NCI-H748 treated with DMSO at 0.1 percent for 48 hours (cell line): ENCODE results near the gene KRT78.
"Not testable (repeated sequence)": the region's sequence is repeated elsewhere in the genome, so short reads cannot be mapped to it uniquely, and the experiment has no call there.

Source experiments
- DNase-seq: peaks from one replicate; lab custom pipeline; 2025; lab: John Stamatoyannopoulos, UW

KRT78 gene

GRCh38 chr12:52796429-52796794, 52.4 kb downstream of the KRT78 start:
- no peak for DNase-seq

DNA sequence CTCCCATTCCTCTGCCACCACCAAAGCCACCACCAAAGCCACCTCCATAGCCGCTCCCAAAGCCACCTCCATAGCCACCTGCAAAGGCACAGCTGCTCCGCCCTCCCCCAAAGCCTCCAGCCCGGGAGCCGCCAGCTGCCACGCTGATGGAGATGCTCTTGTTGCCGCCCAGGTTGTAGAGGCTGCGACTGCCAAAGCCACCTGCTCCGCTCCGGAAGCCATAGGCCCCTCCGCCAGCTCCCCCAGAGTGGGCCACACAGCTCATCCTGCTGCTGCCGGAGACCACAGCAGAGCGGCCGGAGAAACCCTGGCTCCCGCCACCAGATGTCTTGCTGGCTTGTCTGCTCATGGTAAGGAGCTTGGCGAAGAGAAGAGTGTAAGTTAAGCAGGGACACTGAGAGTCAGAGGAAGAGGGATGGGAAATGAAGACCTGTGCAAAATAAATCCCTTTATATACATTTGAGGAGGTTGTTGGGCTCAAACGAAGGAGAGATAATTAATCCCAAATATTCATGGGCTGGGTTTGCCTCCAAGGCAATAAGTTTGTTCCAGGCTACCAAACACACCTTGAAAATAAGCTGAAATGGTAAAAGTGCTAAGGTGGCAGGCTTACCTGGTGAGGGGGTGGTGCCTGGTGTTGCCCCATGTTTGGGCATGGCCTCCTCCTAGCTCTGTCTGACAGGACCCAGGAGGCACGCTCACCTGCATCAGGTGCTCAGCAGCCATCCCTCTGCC, 52.9 kb downstream of the KRT78 start, which contains the start of gene KRT3:
TSS of gene KRT3 (minus strand) at position 424 of the 735 bp plus-strand sequence. CDS start at position 349, 75 bp downstream.
- no peak for DNase-seq

GRCh38 chr12:52795332-52795674, 53.5 kb downstream of the KRT78 start:
- not testable (repeated sequence) for DNase-seq

DNA sequence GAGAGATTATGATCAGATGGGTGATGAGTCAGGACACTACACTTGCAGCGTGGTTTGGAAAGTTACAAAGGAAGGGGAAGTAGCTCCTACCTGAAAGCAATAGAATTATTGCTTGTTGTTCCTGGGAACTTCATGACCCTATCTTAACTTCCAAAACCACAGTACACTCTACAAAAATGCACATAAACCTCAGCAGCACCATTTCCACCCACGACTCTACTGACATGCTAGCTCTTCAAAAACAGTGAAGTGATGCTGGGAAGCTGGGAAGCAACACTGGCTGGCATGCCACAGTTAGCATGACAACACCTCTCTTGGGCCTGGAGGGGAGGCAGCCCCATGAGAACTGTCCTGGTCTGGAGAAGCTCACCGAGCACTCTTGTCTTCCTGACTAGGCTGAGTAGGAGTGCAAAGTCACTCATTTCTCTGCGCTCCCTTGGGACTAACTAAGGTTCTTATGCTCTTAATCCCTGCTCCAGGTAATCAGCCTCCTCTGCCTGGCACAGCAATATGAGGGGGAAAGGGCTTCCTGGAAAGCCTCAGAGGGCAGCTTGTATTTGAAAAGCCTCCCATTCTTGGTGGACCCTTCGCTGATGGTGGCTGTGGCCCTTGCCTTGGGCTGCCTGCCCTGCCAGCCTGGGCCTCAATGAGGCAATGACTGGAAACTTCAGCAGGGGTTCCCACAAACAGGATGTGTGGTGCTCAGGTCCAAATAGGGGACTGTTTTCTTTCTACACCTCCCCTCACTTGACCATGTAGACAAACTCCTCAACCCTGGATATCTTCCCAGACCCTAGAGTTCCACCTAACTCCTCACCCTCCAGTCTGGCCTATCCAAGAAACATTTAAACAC, 54.1 kb downstream of the KRT78 start:
- no peak for DNase-seq

DNA sequence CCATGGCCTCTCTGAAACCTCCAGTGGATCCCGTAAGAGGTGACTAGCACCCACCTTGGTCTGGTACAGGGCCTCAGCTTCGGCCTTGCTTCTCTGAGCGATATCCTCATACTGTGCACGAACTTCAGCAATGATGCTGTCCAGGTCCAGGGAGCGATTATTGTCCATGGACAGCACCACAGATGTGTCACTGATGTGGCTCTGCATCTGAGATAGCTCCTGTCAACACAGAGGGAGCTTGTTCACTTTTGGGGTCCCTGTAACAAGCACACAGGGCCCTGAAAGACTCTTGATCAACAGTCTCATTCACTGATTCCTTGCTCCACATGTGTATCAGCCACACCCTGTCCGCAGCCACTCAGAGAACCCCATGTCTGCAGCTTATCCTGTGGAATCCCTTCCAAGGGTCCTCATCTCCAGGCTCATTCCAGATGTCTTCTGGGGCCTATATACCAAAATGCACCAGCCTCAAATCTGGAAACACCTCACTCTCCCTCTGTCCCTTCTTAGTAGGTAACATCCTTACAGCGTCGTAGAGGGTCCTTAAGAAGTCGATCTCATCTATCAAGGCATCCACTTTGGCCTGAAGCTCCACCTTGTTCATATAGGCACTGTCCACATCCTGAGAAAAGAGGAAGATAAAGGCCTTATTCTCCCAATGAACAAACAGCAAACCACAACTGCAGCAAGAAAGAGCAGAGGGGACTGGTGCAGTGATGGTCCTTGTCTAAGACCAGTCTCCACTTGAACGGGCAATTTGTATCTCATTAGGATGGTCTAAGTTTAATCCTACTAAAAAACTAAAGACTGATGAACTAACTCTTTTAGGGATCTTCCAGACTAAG, 56.4 kb downstream of the KRT78 start:
- DNase-seq, result no peak

- no peak for DNase-seq
These were observed 57.3 kb downstream of the KRT78 start for GRCh38 chr12:52791271-52792184.

DNA sequence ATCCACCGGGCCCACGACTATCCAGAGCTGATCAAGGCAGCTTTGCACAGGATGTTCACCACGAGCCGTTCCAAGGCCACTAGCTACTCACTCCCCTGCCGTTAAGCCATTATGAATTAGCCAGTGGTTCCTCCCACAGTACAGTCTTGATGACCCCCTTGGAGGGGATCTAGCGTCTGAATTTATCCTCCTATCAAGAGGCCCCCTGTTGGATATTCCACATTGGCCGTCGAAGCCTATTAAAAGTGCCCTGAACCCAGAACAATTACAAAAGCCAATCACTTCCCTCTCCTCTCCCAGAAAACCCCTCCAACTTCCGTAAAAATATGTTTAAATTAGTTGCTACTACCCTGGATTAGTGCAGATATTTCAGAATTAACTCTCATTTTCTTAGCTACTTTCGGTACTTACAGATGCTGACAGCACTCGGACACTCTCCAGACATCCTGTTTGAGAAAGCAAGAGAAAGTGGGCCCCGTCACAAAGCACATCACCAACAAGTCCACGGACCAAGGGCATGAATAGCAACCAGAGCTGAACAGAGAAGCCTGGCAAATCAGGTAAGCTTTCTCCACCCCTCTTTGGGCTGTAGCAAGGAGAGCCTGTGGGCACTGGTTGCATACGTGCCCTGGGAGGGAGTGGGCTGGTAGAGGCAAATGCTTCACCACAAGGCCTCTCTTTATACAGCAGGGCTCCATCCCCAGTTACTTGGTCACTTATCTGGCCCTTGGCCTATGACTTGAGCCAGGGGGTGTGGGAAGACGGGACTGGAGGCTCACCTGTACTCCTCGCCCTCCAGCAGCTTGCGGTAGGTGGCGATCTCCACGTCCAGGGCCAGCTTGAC, 58.1 kb downstream of the KRT78 start:
- no peak for DNase-seq

DNA sequence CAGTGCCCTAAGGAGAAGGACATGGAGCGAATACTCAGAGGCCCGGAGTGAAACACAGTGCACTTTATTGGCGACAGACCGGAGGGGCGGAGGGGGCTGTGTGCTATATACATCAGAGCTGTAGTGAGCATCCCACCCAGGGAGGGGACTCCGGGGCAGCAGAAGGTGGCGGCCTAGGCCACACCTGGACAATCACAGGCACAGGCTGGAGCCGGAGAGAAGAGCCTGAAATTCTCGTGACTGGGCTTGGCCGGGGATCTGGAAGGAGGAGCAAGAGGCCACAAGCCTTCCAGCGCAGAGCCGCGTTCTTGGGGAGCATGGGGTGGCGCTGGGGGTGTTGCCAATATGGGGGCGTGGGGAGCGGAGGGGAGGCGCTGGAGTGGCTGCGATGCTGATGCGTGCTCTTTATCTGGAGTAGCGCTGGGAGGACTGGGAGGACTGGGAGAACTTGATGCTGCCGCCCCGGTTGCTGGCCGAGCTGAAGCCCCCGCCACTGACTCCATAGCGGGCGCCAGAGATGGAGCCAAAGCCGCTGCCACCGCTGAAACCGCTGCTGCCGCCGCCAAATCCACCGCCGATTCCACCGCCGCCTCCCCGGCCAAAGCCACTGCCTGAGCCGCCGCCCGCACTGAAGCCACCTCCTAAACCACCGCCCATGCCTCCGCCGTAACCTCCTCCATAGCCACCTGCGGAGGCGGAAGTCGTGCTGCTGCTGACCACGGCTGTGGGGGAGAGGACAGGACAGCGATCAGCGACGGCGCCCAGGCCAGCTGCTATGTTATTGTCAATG, 59.0 kb downstream of the KRT78 start:
- DNase-seq, result no peak

DNA sequence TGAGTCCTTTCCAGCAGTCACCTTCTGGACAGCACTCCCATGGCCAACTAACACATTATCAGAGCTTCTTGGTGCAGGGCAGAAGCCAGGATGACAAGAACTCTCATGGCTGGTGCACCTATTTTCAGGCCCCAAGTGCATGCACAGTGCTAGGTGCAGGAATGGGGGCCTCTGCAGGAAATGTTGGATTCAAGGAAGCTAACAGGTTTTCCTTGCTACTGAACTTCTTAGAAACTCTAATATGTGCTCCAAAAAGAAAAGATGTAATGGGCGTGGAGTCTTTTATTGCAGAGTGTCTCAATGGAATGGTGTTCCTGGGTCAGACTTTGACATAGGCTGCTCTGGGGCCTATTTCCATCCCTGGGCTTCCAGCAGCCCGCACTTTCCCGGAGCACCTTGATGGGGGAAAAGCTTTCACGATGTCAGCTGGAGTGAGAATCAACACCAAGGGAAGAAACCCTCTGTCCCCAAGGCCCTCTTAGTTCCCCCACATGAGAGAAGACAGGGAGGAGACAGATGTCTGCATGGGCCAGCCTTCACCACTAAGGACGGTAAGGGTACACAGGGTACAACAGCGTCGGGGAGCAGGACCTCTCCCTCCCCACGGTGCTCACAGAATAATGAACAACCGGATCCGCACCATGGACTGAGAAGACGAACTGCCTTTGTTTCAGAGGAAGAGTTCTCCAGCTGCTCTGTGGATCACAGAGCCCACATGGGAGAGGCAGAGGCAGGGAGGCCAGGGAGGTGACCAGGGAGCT, 59.7 kb downstream of the KRT78 start:
- no peak for DNase-seq

GRCh38 chr12:52788192-52788875, 60.5 kb downstream of the KRT78 start:
- DNase-seq, result no peak
